HG02798 (cell line): ENCODE data around the gene CEMIP.

Experiments used
- ATAC-seq: cut with Tn5 transposase; IDR thresholded peaks from one replicate; pipeline ENCODE4 v1.9.1; 2021; ENCODE audit warnings: mild to moderate bottlenecking; ENCODE audit not compliant: unreplicated experiment, poor library complexity

The CEMIP gene

GRCh38 chr15:80816049-80816653 lies 37.0 kb downstream of the CEMIP start:
- ATAC-seq, result no peak

- no peak for ATAC-seq
Observed at GRCh38 chr15:80816936-80817335, 37.8 kb downstream of the CEMIP start.

- ATAC-seq, result no peak
Observed at GRCh38 chr15:80817901-80818300, 38.7 kb downstream of the CEMIP start.

- no peak for ATAC-seq
Observed at GRCh38 chr15:80819001-80819400, 39.8 kb downstream of the CEMIP start.

GRCh38 chr15:80820092-80820491 lies 40.9 kb downstream of the CEMIP start:
- ATAC-seq, result no peak

- no peak for ATAC-seq
Observed at GRCh38 chr15:80822256-80822655, 43.1 kb downstream of the CEMIP start.

GRCh38 chr15:80822676-80823075 lies 43.5 kb downstream of the CEMIP start:
- no peak for ATAC-seq

- ATAC-seq, result no peak
Observed at GRCh38 chr15:80823120-80823519, 44.0 kb downstream of the CEMIP start.

- no peak for ATAC-seq
Observed at GRCh38 chr15:80823995-80824394, 44.8 kb downstream of the CEMIP start.

- ATAC-seq, result no peak
Observed at GRCh38 chr15:80825361-80826030, 46.3 kb downstream of the CEMIP start.

- no peak for ATAC-seq
Observed at GRCh38 chr15:80828796-80829195, 49.6 kb downstream of the CEMIP start.

- ATAC-seq, result no peak
Observed at GRCh38 chr15:80830677-80831076, 51.5 kb downstream of the CEMIP start.

GRCh38 chr15:80831192-80831591 lies 52.0 kb downstream of the CEMIP start:
- ATAC-seq, result no peak

GRCh38 chr15:80831606-80832224 lies 52.5 kb downstream of the CEMIP start:
- ATAC-seq, result no peak

- no peak for ATAC-seq
Observed at GRCh38 chr15:80832686-80833085, 53.5 kb downstream of the CEMIP start.

- ATAC-seq, result no peak
Observed at GRCh38 chr15:80834402-80834801, 55.2 kb downstream of the CEMIP start.

GRCh38 chr15:80834906-80835305 lies 55.7 kb downstream of the CEMIP start:
- no peak for ATAC-seq

- no peak for ATAC-seq
Observed at GRCh38 chr15:80835336-80835735, 56.2 kb downstream of the CEMIP start.

- no peak for ATAC-seq
Observed at GRCh38 chr15:80836223-80836622, 57.1 kb downstream of the CEMIP start.

GRCh38 chr15:80837006-80837405 lies 57.8 kb downstream of the CEMIP start:
- ATAC-seq, result no peak

- no peak for ATAC-seq
Observed at GRCh38 chr15:80838012-80838411, 58.8 kb downstream of the CEMIP start.

- ATAC-seq, result no peak
Observed at GRCh38 chr15:80838666-80839065, 59.5 kb downstream of the CEMIP start.
